ENCODE results near the gene TAMM41. TPM values are rescaled to one million over a fixed set of nuclear protein-coding genes. Genes with fewer than 3 reads are reported as not detected.

The TAMM41 gene
- total RNA-seq, 4 donors from 2014 or later, result 5.2 to 17.2 (median 9.3) TPM

GRCh38 chr3:11791339-11792200 lies 55.1 kb downstream of the TAMM41 start:
- ATAC-seq (ENCODE audit: low FRiP score), result no peak
- DNase-seq (ENCODE audit: low spot score), result no peak
- no peak for TF ChIP-seq CTCF (IDR thresholded peaks at IDR 0.05)

GRCh38 chr3:11789412-11789811 lies 57.3 kb downstream of the TAMM41 start:
- DNase-seq (ENCODE audit: low spot score), result no peak
- ATAC-seq (ENCODE audit: low FRiP score), result no peak
- no peak for TF ChIP-seq CTCF (IDR thresholded peaks at IDR 0.05)

GRCh38 chr3:11784971-11785377 lies 61.7 kb downstream of the TAMM41 start:
- DNase-seq (ENCODE audit: low spot score) (no peak), ATAC-seq (ENCODE audit: low FRiP score) (no peak)
- no peak for TF ChIP-seq CTCF (IDR thresholded peaks at IDR 0.05)

GRCh38 chr3:11780341-11780740 lies 66.3 kb downstream of the TAMM41 start:
- ATAC-seq (ENCODE audit: low FRiP score), result no peak
- DNase-seq (ENCODE audit: low spot score), result no peak
- no peak for TF ChIP-seq CTCF (IDR thresholded peaks at IDR 0.05)

- TF ChIP-seq CTCF (IDR thresholded peaks at IDR 0.05), result no peak
- no peak for ATAC-seq (ENCODE audit: low FRiP score)
- DNase-seq (ENCODE audit: low spot score), result no peak
Measured at GRCh38 chr3:11779626-11780025, 67.1 kb downstream of the TAMM41 start.

GRCh38 chr3:11778248-11778647 lies 68.4 kb downstream of the TAMM41 start:
- no peak for DNase-seq (ENCODE audit: low spot score)
- ATAC-seq (ENCODE audit: low FRiP score), result no peak
- TF ChIP-seq CTCF (IDR thresholded peaks at IDR 0.05), result no peak

GRCh38 chr3:11776346-11776745 lies 70.3 kb downstream of the TAMM41 start:
- DNase-seq (ENCODE audit: low spot score) (no peak), ATAC-seq (ENCODE audit: low FRiP score) (no peak)
- TF ChIP-seq CTCF (IDR thresholded peaks at IDR 0.05), result no peak

Measured in omental fat pad (tissue), 4 donors.